GM18868 (cell line): ENCODE data around the gene RWDD3.
A peak's percentile ranks its signal among the peaks of the same experiment; 100 is the strongest.

ENCODE experiments used
- ATAC-seq: cut with Tn5 transposase; IDR thresholded peaks from one replicate; pipeline ENCODE4 v1.9.1; 2021; ENCODE audit warnings: mild to moderate bottlenecking, moderate library complexity; ENCODE audit not compliant: unreplicated experiment

Gene RWDD3, protein sequence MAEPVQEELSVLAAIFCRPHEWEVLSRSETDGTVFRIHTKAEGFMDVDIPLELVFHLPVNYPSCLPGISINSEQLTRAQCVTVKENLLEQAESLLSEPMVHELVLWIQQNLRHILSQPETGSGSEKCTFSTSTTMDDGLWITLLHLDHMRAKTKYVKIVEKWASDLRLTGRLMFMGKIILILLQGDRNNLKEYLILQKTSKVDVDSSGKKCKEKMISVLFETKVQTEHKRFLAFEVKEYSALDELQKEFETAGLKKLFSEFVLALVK

DNA sequence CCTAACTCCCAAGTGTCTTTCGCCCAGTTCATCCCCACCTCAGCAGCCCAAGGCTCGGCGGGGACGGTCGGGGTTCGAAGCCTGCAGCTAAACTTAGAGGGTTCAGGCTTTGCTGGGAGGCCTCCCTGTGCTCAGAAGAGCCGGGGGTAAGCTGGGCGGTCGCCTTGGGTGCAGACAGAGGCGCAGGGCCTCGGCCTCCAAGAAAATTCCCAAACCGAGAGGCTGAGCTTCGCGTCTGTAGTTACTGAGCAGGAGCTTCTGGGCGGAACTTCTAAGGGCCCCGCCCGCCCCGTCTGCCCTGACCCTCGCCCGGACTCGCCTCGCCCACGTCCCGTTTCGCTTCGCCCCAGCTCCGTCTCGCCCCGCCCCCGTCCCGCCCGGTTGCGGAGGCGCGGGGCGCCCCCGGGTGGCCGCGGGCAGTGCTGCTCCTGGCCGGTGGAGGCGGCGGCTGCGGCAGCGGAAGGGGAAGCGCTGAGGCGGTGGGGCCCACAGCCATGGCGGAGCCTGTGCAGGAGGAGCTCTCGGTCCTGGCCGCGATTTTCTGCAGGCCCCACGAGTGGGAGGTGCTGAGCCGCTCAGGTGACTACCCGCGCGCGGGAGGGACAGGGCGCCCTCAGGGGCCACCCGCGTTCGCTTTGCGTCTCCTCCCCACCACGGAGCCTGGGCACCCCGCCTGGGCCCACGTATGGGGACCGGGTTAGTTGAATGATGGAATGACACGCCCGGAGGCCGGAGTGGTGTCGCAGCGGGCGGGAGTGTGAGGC is at the start of gene RWDD3:
Gene RWDD3 (plus strand): TSS at position 474 of the 764 bp plus-strand sequence. CDS start 21 bp downstream, at position 495.
- peak; percentile 94 for ATAC-seq

- no peak for ATAC-seq
Observed at GRCh38 chr1:95186149-95186548, 47.9 kb upstream of the RWDD3 start.

DNA sequence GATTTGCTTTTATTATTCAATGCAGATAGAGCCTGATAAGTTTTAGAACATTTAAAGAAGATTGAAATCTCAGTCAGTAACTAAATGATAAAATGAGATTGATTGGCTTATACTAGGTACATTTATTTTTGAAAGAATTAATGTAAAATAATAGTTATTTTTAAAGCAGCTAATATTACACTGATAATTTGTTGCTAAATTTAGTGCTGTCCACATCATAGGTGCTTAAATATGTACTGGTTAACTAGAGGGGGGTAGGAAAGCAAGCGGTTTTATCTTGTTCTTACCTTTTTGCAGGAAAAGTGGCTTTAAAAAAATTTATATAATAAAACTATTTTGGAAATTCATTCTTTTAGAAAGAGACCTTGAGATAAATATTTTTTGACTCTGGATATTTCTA is 40.4 kb upstream of the RWDD3 start:
- ATAC-seq: no peak

GRCh38 chr1:95195046-95195445 is 39.0 kb upstream of the RWDD3 start:
- ATAC-seq: no peak

- no peak for ATAC-seq
Observed at GRCh38 chr1:95196017-95196416, 38.0 kb upstream of the RWDD3 start.

- no peak for ATAC-seq
Observed at GRCh38 chr1:95197616-95198252, 36.3 kb upstream of the RWDD3 start.

GRCh38 chr1:95201905-95202304 is 32.1 kb upstream of the RWDD3 start:
- no peak for ATAC-seq

GRCh38 chr1:95203908-95204437 is 30.0 kb upstream of the RWDD3 start:
- ATAC-seq: no peak

DNA sequence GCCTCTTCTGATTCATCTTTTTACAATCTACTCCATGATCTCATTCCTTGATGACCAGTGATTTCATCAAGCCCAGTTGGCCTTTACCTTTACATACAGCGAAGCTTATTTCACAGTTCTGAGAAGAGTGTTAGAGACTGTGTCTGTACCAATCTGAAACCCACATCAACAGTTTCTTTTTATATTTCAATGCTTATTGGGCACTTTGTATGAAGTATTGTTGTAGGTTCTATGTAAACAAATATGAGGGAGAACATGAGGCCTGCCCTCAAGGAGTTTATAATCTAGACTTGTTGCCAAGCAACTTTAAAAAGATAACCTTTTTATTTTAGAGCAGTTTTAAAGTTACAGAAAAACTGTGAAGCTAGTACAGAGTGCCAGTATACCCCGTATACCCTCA is 27.5 kb upstream of the RWDD3 start:
- no peak for ATAC-seq

DNA sequence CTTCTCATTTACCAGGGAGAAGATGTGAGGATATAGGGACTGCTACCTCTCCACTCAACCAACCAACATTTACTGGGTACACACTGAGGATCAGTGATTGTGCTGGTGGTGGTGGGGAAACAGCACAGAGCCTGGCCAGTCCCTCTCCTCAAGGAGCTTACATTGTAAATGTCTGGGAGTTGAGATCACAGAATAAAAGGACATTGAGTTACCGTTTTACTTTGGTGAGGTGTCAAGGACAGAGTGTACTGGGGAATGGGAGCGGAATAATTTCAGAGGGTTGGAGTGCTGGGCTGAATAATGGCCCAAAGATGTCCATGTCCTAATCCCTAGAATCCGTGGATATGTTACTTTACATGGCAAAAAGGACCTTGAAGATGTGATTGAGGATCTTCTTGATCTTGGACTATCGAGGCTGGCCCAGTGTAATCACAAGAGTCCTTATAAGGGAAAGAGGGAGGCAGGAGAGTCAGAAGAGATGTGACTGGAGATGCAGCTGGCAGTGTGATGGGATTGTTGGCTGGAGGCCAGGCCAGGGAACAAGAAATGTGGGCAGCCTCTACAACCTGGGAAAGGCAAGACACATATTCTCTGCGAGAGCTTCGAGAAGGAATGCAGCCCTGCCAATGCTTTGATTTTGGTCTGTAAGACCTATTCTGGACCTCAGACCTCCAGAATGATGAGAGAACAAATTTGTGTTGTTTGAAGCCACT is 26.6 kb upstream of the RWDD3 start:
- no peak for ATAC-seq

- no peak for ATAC-seq
Observed at GRCh38 chr1:95208876-95209275, 25.1 kb upstream of the RWDD3 start.

DNA sequence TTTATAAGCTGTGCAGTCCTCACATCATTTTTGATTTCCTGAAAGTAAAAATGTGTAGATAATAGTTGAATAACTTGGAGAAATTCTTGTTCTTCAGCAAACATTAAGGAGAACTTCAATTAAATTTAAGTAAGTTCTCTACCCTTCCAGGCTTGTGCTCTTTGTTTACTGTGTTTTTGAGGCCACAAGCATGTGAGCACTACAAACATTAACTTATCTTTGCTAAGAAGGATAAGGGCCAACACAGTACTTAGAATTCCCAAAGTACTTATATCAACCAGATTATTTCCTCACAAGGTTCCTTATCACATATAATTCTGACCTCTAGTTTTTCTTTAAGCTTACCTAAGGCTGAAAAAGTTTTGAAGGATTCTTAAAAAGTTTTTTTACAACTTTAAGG is 24.7 kb upstream of the RWDD3 start:
- no peak for ATAC-seq

DNA sequence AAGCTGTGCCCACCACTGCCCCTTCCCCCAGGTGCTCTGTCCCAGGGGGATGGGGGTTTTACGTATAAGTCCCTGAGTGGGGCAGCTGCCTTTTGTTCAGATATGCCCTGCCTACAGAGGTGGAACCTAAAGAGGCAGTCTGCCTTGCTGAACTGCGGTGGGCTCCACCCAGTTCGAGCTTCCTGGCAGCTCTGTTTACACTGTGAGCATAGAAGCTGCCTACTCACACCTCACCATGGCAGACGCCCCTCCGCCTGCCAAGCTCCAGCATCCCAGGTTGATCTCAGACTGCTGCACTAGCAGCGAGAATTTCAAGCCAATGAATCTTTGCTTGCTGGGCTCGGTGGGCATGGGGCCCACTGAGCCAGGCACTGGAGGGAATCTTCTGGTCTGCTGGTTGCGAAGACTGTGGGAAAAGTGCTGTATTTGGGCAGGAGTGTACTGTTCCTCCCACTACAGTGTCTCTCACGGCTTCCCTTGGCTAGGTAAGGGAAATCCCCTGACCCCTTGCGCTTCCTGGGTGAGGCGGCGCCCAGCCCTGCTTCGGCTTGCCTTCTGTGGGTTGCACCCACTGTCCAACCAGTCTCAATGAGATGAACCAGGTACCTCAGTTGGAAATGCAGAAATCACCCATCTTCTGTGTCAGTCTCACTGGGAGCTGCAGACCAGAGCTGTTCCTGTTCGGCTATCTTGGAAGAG is 17.6 kb upstream of the RWDD3 start:
- ATAC-seq: no peak

- no peak for ATAC-seq
Observed at GRCh38 chr1:95217371-95217770, 16.6 kb upstream of the RWDD3 start.

DNA sequence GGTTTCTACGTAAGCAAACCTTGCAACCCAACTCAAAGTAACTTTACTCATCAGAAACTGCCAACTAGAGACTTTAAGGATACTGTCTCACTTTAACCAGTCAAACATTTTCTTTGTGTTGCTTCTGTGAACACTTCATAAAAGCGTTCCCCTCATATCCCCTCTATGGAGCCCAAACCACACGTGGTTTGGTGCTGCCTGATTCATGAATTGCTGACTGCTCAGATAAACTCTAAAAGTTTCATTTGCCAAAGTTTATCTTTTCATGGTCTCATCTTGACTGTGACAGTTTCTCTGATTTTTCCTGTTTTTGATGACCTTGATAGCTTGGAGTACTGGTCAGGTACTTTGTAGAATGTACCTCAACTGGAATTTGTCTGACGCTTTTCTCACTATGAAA is 14.6 kb upstream of the RWDD3 start:
- ATAC-seq: no peak

DNA sequence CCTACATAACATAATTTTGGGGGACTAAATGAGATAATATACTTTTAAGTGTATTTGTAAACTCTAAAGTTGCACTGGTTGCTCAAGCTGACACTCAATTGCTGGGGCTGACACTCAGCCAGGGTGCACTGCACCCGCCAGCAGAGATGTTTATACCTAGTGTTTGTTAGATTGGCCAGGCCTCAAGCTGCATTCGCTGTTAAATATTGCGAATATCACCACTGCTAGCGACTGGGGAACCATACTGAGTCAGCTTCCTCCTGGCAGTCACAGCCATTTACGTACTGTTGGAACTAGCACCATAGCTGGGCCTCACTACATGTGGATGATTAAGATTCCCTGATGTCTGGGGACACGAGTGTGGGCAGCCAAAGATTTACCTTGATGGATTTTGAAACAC is 12.7 kb upstream of the RWDD3 start:
- ATAC-seq: no peak

- no peak for ATAC-seq
Observed at GRCh38 chr1:95222629-95223028, 11.4 kb upstream of the RWDD3 start.

- ATAC-seq: no peak
Observed at GRCh38 chr1:95223110-95223509, 10.9 kb upstream of the RWDD3 start.

DNA sequence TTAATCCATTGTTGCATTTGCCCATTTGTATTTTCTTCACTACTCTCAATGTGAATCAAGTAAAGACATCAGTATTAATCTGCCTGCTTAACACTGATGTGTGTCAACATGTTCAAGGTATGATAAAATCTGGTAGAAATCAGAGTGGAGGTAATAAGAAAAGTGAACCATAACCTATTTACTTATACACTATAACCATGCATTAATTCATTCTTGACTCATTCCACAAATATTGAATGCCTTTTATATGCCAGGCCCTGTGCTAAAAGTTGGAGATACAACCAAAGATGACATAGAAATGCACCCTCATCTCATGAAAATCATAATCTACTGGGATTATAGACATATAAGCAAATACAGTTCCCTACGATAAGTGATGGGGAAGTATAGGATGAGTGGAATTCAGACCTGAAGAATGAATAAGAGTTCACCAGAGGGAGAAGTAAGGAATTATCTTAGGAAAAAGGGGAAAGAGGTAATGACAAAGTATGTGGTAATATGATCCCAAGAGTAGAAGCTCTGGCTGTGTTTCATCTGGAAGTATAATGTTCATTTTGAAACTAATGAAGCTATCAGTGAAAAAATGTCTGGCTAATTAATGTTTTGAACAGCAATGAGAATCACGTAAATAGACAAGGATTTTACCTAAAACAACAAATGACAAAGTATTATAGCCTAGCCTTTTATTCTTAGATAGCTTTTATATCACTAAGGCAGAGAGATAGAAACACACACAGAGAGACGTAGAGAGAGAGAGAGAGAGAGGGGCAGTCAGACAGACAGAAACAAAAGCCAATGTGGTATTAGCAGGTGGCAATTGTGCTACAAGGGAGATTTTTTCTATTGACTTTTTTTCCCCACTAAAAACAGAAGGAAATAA is 7.0 kb upstream of the RWDD3 start:
- ATAC-seq: no peak

- ATAC-seq: no peak
Observed at GRCh38 chr1:95229037-95229436, 5.0 kb upstream of the RWDD3 start.
